SK-N-SH (cell line): ENCODE results near the gene PRDM15.

ENCODE experiments used
- NRF1 ChIP-seq: IDR thresholded peaks from 2 replicates; pipeline ENCODE4 v1.6.1; 2012; ENCODE audit warnings: low read depth, mild to moderate bottlenecking, low read length
- POLR2AphosphoS5 ChIP-seq: IDR thresholded peaks from 2 replicates; pipeline ENCODE4 v1.6.1; 2012; ENCODE audit warnings: low read depth, low read length
- RAD21 ChIP-seq: IDR thresholded peaks from 2 replicates; pipeline ENCODE4 v1.6.1; 2012; ENCODE audit warnings: mild to moderate bottlenecking, low read length
- RCOR1 ChIP-seq: fragments of 150-350 bp; IDR thresholded peaks from 2 replicates; pipeline ENCODE4 v1.6.1; 2017; ENCODE audit warnings: antibody characterized with exemption, low read length
- SIN3A ChIP-seq: IDR thresholded peaks from 2 replicates; pipeline ENCODE4 v1.6.1; 2012; ENCODE audit warnings: low read depth, mild to moderate bottlenecking, low read length, moderate library complexity, borderline replicate concordance
- TF ChIP-seq, protein P1 (sequence below): fragments of 200-600 bp; sonication (generic); IDR thresholded peaks from 2 replicates; pipeline ENCODE4 v1.6.1; 2017; ENCODE audit warnings: antibody characterized with exemption, mild to moderate bottlenecking, moderate library complexity
- TF ChIP-seq, protein P2 (sequence below): IDR thresholded peaks from 2 replicates; pipeline ENCODE4 v1.4.0; 2012; ENCODE audit warnings: low read depth, borderline replicate concordance

DNA sequence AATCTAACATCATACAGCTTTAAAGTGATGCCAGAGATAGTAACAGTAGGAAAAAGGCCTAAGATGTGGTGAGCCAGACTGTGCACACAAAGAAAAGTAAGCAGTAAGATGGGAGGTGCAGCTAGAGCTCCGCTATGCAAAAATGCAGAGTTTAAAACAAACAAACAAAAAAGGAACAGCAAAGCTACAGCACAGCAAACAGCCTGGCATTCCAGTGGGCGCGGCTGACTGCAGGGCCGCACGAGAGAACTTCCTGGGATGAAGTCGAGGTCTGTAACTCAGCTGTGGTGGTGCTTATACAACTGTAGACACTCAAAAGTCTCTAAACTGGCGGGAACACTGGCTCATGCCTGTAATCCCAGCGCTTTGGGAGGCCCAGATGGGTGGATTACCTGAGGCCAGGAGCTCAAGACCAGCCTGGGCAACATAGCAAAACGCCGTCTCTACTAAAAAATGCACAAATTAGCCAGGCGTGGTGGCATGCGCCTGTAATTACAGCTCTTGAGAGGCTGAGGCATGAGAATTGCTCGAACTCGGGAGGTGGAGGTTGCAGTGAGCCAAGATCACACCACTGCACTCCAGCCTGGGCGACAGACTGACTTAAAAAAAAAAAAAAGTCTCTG lies 30.1 kb downstream of the PRDM15 start:
- TF ChIP-seq, protein P1, sequence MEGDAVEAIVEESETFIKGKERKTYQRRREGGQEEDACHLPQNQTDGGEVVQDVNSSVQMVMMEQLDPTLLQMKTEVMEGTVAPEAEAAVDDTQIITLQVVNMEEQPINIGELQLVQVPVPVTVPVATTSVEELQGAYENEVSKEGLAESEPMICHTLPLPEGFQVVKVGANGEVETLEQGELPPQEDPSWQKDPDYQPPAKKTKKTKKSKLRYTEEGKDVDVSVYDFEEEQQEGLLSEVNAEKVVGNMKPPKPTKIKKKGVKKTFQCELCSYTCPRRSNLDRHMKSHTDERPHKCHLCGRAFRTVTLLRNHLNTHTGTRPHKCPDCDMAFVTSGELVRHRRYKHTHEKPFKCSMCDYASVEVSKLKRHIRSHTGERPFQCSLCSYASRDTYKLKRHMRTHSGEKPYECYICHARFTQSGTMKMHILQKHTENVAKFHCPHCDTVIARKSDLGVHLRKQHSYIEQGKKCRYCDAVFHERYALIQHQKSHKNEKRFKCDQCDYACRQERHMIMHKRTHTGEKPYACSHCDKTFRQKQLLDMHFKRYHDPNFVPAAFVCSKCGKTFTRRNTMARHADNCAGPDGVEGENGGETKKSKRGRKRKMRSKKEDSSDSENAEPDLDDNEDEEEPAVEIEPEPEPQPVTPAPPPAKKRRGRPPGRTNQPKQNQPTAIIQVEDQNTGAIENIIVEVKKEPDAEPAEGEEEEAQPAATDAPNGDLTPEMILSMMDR, result no peak
- TF ChIP-seq SIN3A (no peak), RCOR1 (no peak), RAD21 (no peak), POLR2AphosphoS5 (no peak), NRF1 (no peak)
- TF ChIP-seq, protein P2, sequence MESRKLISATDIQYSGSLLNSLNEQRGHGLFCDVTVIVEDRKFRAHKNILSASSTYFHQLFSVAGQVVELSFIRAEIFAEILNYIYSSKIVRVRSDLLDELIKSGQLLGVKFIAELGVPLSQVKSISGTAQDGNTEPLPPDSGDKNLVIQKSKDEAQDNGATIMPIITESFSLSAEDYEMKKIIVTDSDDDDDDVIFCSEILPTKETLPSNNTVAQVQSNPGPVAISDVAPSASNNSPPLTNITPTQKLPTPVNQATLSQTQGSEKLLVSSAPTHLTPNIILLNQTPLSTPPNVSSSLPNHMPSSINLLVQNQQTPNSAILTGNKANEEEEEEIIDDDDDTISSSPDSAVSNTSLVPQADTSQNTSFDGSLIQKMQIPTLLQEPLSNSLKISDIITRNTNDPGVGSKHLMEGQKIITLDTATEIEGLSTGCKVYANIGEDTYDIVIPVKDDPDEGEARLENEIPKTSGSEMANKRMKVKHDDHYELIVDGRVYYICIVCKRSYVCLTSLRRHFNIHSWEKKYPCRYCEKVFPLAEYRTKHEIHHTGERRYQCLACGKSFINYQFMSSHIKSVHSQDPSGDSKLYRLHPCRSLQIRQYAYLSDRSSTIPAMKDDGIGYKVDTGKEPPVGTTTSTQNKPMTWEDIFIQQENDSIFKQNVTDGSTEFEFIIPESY, result no peak
